ENCODE results near the gene EDDM3A.

The EDDM3A gene

GRCh38 chr14:20782280-20782890 lies 36.7 kb downstream of the EDDM3A start:
- H3K4me3 ChIP-seq (ENCODE audit: low read depth, low read length), result no peak overlapping the region

- no peak overlapping the region for H3K4me3 ChIP-seq (ENCODE audit: low read depth, low read length)
Observed at GRCh38 chr14:20787025-20787424, 41.3 kb downstream of the EDDM3A start.

- no peak overlapping the region for H3K4me3 ChIP-seq (ENCODE audit: low read depth, low read length)
Observed at GRCh38 chr14:20789230-20789813, 43.6 kb downstream of the EDDM3A start.

- H3K4me3 ChIP-seq (ENCODE audit: low read depth, low read length), result no peak overlapping the region
Observed at GRCh38 chr14:20790464-20791116, 44.9 kb downstream of the EDDM3A start.

GRCh38 chr14:20791187-20791586 lies 45.5 kb downstream of the EDDM3A start:
- no peak overlapping the region for H3K4me3 ChIP-seq (ENCODE audit: low read depth, low read length)

GRCh38 chr14:20791597-20791996 lies 45.9 kb downstream of the EDDM3A start:
- H3K4me3 ChIP-seq (ENCODE audit: low read depth, low read length), result no peak overlapping the region

GRCh38 chr14:20792556-20792955 lies 46.9 kb downstream of the EDDM3A start:
- H3K4me3 ChIP-seq (ENCODE audit: low read depth, low read length), result no peak overlapping the region

GRCh38 chr14:20794644-20795369 lies 49.1 kb downstream of the EDDM3A start:
- no peak overlapping the region for H3K4me3 ChIP-seq (ENCODE audit: low read depth, low read length)

- H3K4me3 ChIP-seq (ENCODE audit: low read depth, low read length), result no peak overlapping the region
Observed at GRCh38 chr14:20797164-20797563, 51.5 kb downstream of the EDDM3A start.
